Fibroblast of lung (primary cell): ENCODE measurements around the gene CCDC14.

Experiments
- CTCF ChIP-seq, 2 donors: IDR thresholded peaks in 1 of 2; conservative IDR thresholded peaks in 1 of 2; 1 replicate in 1 of 2; 2 replicates in 1 of 2; pipeline ENCODE4 v1.5.1; 2011 to 2012; ENCODE audit warnings: low read length in 2 of 2, control low read depth in 1 of 2, inconsistent platforms in 1 of 2, low read depth in 1 of 2, mild to moderate bottlenecking in 1 of 2
- EZH2 ChIP-seq: IDR thresholded peaks from 2 replicates; pipeline ENCODE4 v1.5.1; 2012; ENCODE audit warnings: low read length, control low read depth, mild to moderate bottlenecking; ENCODE audit errors: missing control alignments

GRCh38 chr3:123961508-123961856, 453 bp upstream of the CCDC14 start:
- TF ChIP-seq CTCF (conservative IDR thresholded peaks at IDR 0.05 in 1 of 2, IDR thresholded peaks at IDR 0.05 in 1 of 2; ENCODE audit: low read depth in 1 of 2, low read length in 2 of 2) = no peak
- TF ChIP-seq EZH2 = no peak
